Left ventricle myocardium superior (tissue), 1 donor: ENCODE measurements around the gene FGF14. TPM values are rescaled to one million over a fixed set of nuclear protein-coding genes. Genes with fewer than 3 reads are reported as not detected.

Experiments used
- ATAC-seq: fragments of 200-7000 bp; cut with Tn5 transposase; one replicate; pipeline ENCODE4 v1.9.1; 2020; ENCODE audit warnings: mild to moderate bottlenecking, moderate library complexity
- DNase-seq: peaks from one replicate; pipeline ENCODE4 v3.0.0-alpha.2; 2020
- intact Hi-C: fragments of 100-400 bp; cut with micrococcal nuclease; formaldehyde crosslinking; loops from one replicate; pipeline ENCODE4 v1.11.0; 2022
- microRNA-seq: library from miRNA; unstranded; fragments of <30 nt; microRNA quantifications from one replicate; pipeline ENCODE4 v1.2.0, GENCODE V29; 2020; ENCODE audit warnings: borderline number of aligned reads
- total RNA-seq: library from RNA; stranded (reverse); fragmentation: NEBNext Ultra II Directional; extraction: Animal tissue kit (Norgen Biotek cat#: 25700); gene quantifications from one replicate; pipeline ENCODE4 v1.2.1, GENCODE V29; 2021
- donor health status: DM: no; HTN: yes; CAD: no; lungs with severe emphysema.

Gene FGF14
- total RNA-seq, 1 donor from 2014 or later = 3.3 TPM

- ATAC-seq = no peak
- no peak for DNase-seq
- intact Hi-C loops = no loop called here
Measured at GRCh38 chr13:101698400-101698799, 703.4 kb downstream of the FGF14 start.

GRCh38 chr13:101697745-101698144 lies 704.1 kb downstream of the FGF14 start:
- intact Hi-C loops = no loop called here
- ATAC-seq = peak; percentile 16
- no peak for DNase-seq

- DNase-seq = peak; percentile 40
- intact Hi-C loops = no loop called here
- ATAC-seq = peak; percentile 80
Measured at GRCh38 chr13:101695870-101696516, 705.9 kb downstream of the FGF14 start.

- ATAC-seq (no peak), DNase-seq (no peak)
- intact Hi-C loops = no loop called here
Measured at GRCh38 chr13:101691341-101691860, 710.4 kb downstream of the FGF14 start.

GRCh38 chr13:101690871-101691270 lies 711.0 kb downstream of the FGF14 start:
- intact Hi-C loops = no loop called here
- ATAC-seq = no peak
- DNase-seq = no peak

- intact Hi-C loops = no loop called here
- DNase-seq (no peak), ATAC-seq (no peak)
Measured at GRCh38 chr13:101686003-101686402, 715.8 kb downstream of the FGF14 start.

- ATAC-seq = no peak
- intact Hi-C loops = no loop called here
- no peak for DNase-seq
Measured at GRCh38 chr13:101681834-101682233, 720.0 kb downstream of the FGF14 start.

- no peak for DNase-seq
- intact Hi-C loops = no loop called here
- no peak for ATAC-seq
Measured at GRCh38 chr13:101673360-101674105, 728.3 kb downstream of the FGF14 start.

GRCh38 chr13:101661839-101662238 lies 740.0 kb downstream of the FGF14 start:
- no peak for ATAC-seq

More at GRCh38 chr13:101661839-101662238, 740.0 kb downstream of the FGF14 start:
- DNase-seq = no peak
- intact Hi-C loops = no loop called here

Small RNA genes lying within 50 kb of the gene (microRNA-seq; reads per million reads assigned to microRNA genes)
- not detected for gene MIR2681
- not detected for gene MIR4705

Other genes starting within 250 kb of the FGF14 start
- 33.0 TPM for gene TPP2, start 194.9 kb upstream of the FGF14 start, total RNA-seq